IMR-90 (cell line): Measurements from ENCODE around the gene VOPP1. TPM values are rescaled to one million over a fixed set of nuclear protein-coding genes. Genes with fewer than 3 reads are reported as not detected.

ENCODE experiments used
- ATAC-seq: fragments of 200-7000 bp; cut with Tn5 transposase; 2 replicates; pipeline ENCODE4 v1.9.1; 2020; ENCODE audit warnings: low read depth, mild to moderate bottlenecking, moderate library complexity
- BruUV-seq: library from RNA; stranded (reverse); fragments of 400-500 nt; replicated peaks from 2 replicates; lab custom pipeline; 2021; lab: Mats Ljungman, UMichigan
- CTCF ChIA-PET: fragments of 300-600 bp; formaldehyde crosslinking; extraction: SDS; loops from one replicate; lab custom pipeline; 2021; ENCODE audit warnings: antibody characterized with exemption; lab: Yijun Ruan, JAX
- POLR2A ChIA-PET: fragments of 300-600 bp; sonication (Branson Sonifier 250); formaldehyde crosslinking; loops from one replicate; lab custom pipeline; 2022; ENCODE audit warnings: antibody characterized with exemption; ENCODE audit not compliant: unreplicated experiment; lab: Charles Lee
- DNase-seq: peaks from one replicate; pipeline ENCODE4 v3.0.0; 2013
- H2AFZ ChIP-seq: replicated peaks from 2 replicates; pipeline ENCODE3; 2013; ENCODE audit warnings: low read length, mild to moderate bottlenecking; ENCODE audit not compliant: poor library complexity
- H2AK5ac ChIP-seq: 2 replicates; pipeline ENCODE4 v1.6.1; 2013; ENCODE audit warnings: low read depth, low read length, inconsistent platforms
- H2AK9ac ChIP-seq: replicated peaks from 2 replicates; pipeline ENCODE3; 2013; ENCODE audit warnings: mild to moderate bottlenecking, low read depth, low read length, moderate library complexity; ENCODE audit not compliant: poor library complexity
- H2BK120ac ChIP-seq: 2 replicates; pipeline ENCODE4 v1.6.1; 2013; ENCODE audit warnings: low read depth, low read length, inconsistent platforms
- H2BK15ac ChIP-seq: 3 replicates; pipeline ENCODE4 v1.6.1; 2013; ENCODE audit warnings: low read depth, low read length, inconsistent platforms
- H2BK20ac ChIP-seq: 2 replicates; pipeline ENCODE4 v1.6.1; 2013; ENCODE audit warnings: low read depth, mild to moderate bottlenecking, inconsistent platforms, low read length, moderate library complexity
- H2BK5ac ChIP-seq: 2 replicates; pipeline ENCODE4 v1.6.1; 2013; ENCODE audit warnings: mild to moderate bottlenecking, low read depth, low read length, inconsistent platforms; ENCODE audit not compliant: poor library complexity, severe bottlenecking
- H3K14ac ChIP-seq: replicated peaks from 2 replicates; pipeline ENCODE4 v1.6.1; 2013; ENCODE audit warnings: low read depth, low read length, inconsistent platforms
- H3K18ac ChIP-seq: 2 replicates; pipeline ENCODE4 v1.6.1; 2013; ENCODE audit warnings: low read depth, low read length, control low read depth
- H3K23ac ChIP-seq: 2 replicates; pipeline ENCODE4 v1.6.1; 2013; ENCODE audit warnings: low read depth, low read length, inconsistent platforms
- H3K27ac ChIP-seq: 2 replicates; pipeline ENCODE4 v1.5.1; 2013; ENCODE audit warnings: mild to moderate bottlenecking, control low read depth, low read length; ENCODE audit not compliant: insufficient read depth
- H3K27me3 ChIP-seq: 2 replicates; pipeline ENCODE4 v1.6.1; 2013; ENCODE audit warnings: low read length; ENCODE audit not compliant: control insufficient read depth, insufficient read depth
- H3K36me3 ChIP-seq: 2 replicates; pipeline ENCODE4 v1.6.1; 2013; ENCODE audit warnings: low read length, mixed read lengths; ENCODE audit not compliant: control insufficient read depth, insufficient read depth
- H3K4ac ChIP-seq: 2 replicates; pipeline ENCODE4 v1.6.1; 2013; ENCODE audit warnings: low read depth, low read length, inconsistent platforms
- H3K4me1 ChIP-seq: 2 replicates; pipeline ENCODE4 v1.6.1; 2013; ENCODE audit warnings: low read length, mixed read lengths; ENCODE audit not compliant: control insufficient read depth, insufficient read depth
- H3K4me2 ChIP-seq: 2 replicates; pipeline ENCODE4 v1.6.1; 2013; ENCODE audit warnings: low read depth, mild to moderate bottlenecking, control low read depth, low read length, moderate library complexity
- H3K4me3 ChIP-seq: 2 replicates; pipeline ENCODE4 v1.5.1; 2013; ENCODE audit warnings: low read depth, mild to moderate bottlenecking, control low read depth, low read length, moderate library complexity; ENCODE audit not compliant: insufficient read depth
- H3K56ac ChIP-seq: 2 replicates; pipeline ENCODE4 v1.6.1; 2013; ENCODE audit warnings: low read length, inconsistent platforms; ENCODE audit not compliant: insufficient read depth; ENCODE audit errors: extremely low read depth
- H3K79me1 ChIP-seq, 2 experiments: 2 replicates each; pipeline ENCODE4 v1.6.1; 2013; ENCODE audit warnings: low read length in 2 of 2, inconsistent platforms in 1 of 2, low read depth in 1 of 2
- H3K9ac ChIP-seq: 2 replicates; pipeline ENCODE4 v1.6.1; 2013; ENCODE audit warnings: low read depth, low read length, control low read depth
- H3K9me1 ChIP-seq: 2 replicates; pipeline ENCODE4 v1.6.1; 2013; ENCODE audit warnings: low read length, inconsistent platforms; ENCODE audit not compliant: insufficient read depth
- H3K9me3 ChIP-seq: 2 replicates; pipeline ENCODE4 v1.6.1; 2013; ENCODE audit warnings: low read length; ENCODE audit not compliant: control insufficient read depth, insufficient read depth
- H4K20me1 ChIP-seq: 2 replicates; pipeline ENCODE4 v1.6.1; 2013; ENCODE audit warnings: low read length, inconsistent platforms; ENCODE audit not compliant: insufficient read depth
- H4K5ac ChIP-seq: 2 replicates; pipeline ENCODE4 v1.6.1; 2013; ENCODE audit warnings: mild to moderate bottlenecking, low read depth, low read length, control low read depth
- H4K8ac ChIP-seq, 2 experiments: 2 replicates each; pipeline ENCODE4 v1.6.1; 2013; ENCODE audit warnings: low read depth in 2 of 2, low read length in 2 of 2, control low read depth in 1 of 2, inconsistent platforms in 1 of 2
- H4K91ac ChIP-seq: 2 replicates; pipeline ENCODE4 v1.6.1; 2013; ENCODE audit warnings: low read depth, low read length, inconsistent platforms; ENCODE audit not compliant: insufficient read depth
- MAZ ChIP-seq: IDR thresholded peaks from 2 replicates; pipeline ENCODE4 v1.6.1; 2012; ENCODE audit warnings: low read depth, mild to moderate bottlenecking, low read length, improper control_type of control experiment, moderate library complexity, borderline replicate concordance
- MXI1 ChIP-seq: IDR thresholded peaks from 2 replicates; pipeline ENCODE4 v1.6.1; 2012; ENCODE audit warnings: low read depth, mild to moderate bottlenecking, low read length, moderate library complexity, borderline replicate concordance
- NFE2L2 ChIP-seq: fragments of 150-350 bp; IDR thresholded peaks from 2 replicates; pipeline ENCODE4 v1.6.1; 2016; ENCODE audit warnings: low read depth, mild to moderate bottlenecking, low read length
- POLR2A ChIP-seq: IDR thresholded peaks from 2 replicates; pipeline ENCODE4 v1.6.1; 2012; ENCODE audit warnings: mild to moderate bottlenecking, low read depth, low read length
- RFX5 ChIP-seq: IDR thresholded peaks from 2 replicates; pipeline ENCODE4 v1.8.0; 2012; ENCODE audit warnings: low read depth, mild to moderate bottlenecking, low read length, moderate library complexity
- SMC3 ChIP-seq: fragments of 150-350 bp; IDR thresholded peaks from 2 replicates; pipeline ENCODE4 v1.6.1; 2016; ENCODE audit warnings: low read depth, mild to moderate bottlenecking, antibody characterized with exemption, low read length, moderate library complexity
- WGBS, 2 experiments: methylation state at CpG; one replicate each; pipeline versions ENCODE4 v1.1.5 to v1.1.7; 2013; ENCODE audit warnings: missing lambda C conversion rate in 2 of 2; ENCODE audit not compliant: insufficient read length in 1 of 2; ENCODE audit errors: extremely low coverage in 2 of 2; 5-methylcytosine and 5-hydroxymethylcytosine counted together
- dilution Hi-C: fragments of 300-500 bp; cut with HindIII; formaldehyde crosslinking; loops from one replicate; pipeline ENCODE4 v1.14.3; 2018; ENCODE audit warnings: low sequenced_read_pairs; ENCODE audit not compliant: unreplicated experiment
- in situ Hi-C: fragments of 300-500 bp; cut with MboI; formaldehyde crosslinking; loops from 3 replicates; pipeline ENCODE4 v1.14.3; 2019; ENCODE audit warnings: low sequenced_read_pairs, inconsistent platforms, mixed read lengths
- intact Hi-C: fragments of 100-400 bp; cut with micrococcal nuclease; formaldehyde crosslinking; loops from 2 replicates; pipeline ENCODE4 v1.10.0; 2022
- polyA plus RNA-seq, 3 experiments: library from polyadenylated mRNA; depleted of rRNA; stranded (reverse); fragments of >200 nt; gene quantifications; 2 replicates each; pipeline ENCODE4 v1.2.3, GENCODE V29; 2012; ENCODE audit warnings: low replicate concordance in 1 of 3
- total RNA-seq: library from RNA; depleted of rRNA; stranded (reverse); fragments of >200 nt; gene quantifications from 2 replicates; pipeline ENCODE4 v1.2.3, GENCODE V29; 2012
- TF ChIP-seq, protein P1 (sequence below): fragments of 150-350 bp; IDR thresholded peaks from 2 replicates; pipeline ENCODE4 v1.6.1; 2016; ENCODE audit warnings: low read depth, mild to moderate bottlenecking, low read length, moderate library complexity, borderline replicate concordance

The VOPP1 gene
- total and polyA plus RNA-seq, 2 of the 4 experiments (the other 2 are of a cell fraction): 60.2 to 94.5 TPM

- 0 out of 4 replicates have a peak, but pooled peaks cover 0 to 2% of the 10 kb centered on the region in 2 experiments for H3K79me1 ChIP-seq
- 80% methylated on average over 1 of the region's 4 CpGs; no CpG with 5 or more reads in 1 of the 2 experiments for WGBS, 2 experiments
- no peaks in the 10 kb centered on the region for H4K20me1 ChIP-seq
- dilution Hi-C loops (no loop called here), intact Hi-C loops (no loop called here), in situ Hi-C loops (loop anchor here (5.0 to 10.0 kb wide), 2 partner anchors 156 to 318 kb away; no protein-coding TSS in a partner anchor)
- BruUV-seq: no TSS peak
- H3K4ac ChIP-seq: peak overlapping the region; percentile 17; the same call in 1 of the 2 replicates
- H2BK120ac ChIP-seq: peak overlapping the region; percentile 72; the same call in 1 of the 2 replicates
- peak overlapping the region; percentile 67 for H2AFZ ChIP-seq
- H3K4me3 ChIP-seq: no peak overlapping the region
- no peak for ATAC-seq
- no peak overlapping the region for H3K27ac ChIP-seq
- no peak overlapping the region for H3K9ac ChIP-seq
- peak overlapping the region; percentile 67 for H2AK9ac ChIP-seq
- no peak overlapping the region for H3K23ac ChIP-seq
- H2BK5ac ChIP-seq: no peak overlapping the region
- peaks cover 16% of the 10 kb centered on the region for H3K9me1 ChIP-seq
- DNase-seq: no peak
- H2BK15ac ChIP-seq: no peak overlapping the region; the same call in 2 of the 3 replicates
- peak overlapping the region in 1 of 2 experiments; percentile 24; a peak in 1 of 4 replicates for H4K8ac ChIP-seq
- no peak overlapping the region for H3K18ac ChIP-seq
- POLR2A ChIA-PET: no interaction called here
- CTCF ChIA-PET: interaction anchor here (0.6 to 1.4 kb wide), 2 partner anchors 170 to 1056 kb away, joined by 3 read pairs; no protein-coding TSS in a partner anchor
- no peak overlapping the region for H4K91ac ChIP-seq
- H3K36me3 ChIP-seq: no peaks in the 10 kb centered on the region
- no peak overlapping the region for H4K5ac ChIP-seq
- H3K27me3 ChIP-seq: peaks cover 4% of the 10 kb centered on the region; the same call in 1 of the 2 replicates
- H3K9me3 ChIP-seq: no peaks in the 10 kb centered on the region
- H3K4me2 ChIP-seq: peak overlapping the region; percentile 6; the same call in 1 of the 2 replicates
- TF ChIP-seq, protein P1, sequence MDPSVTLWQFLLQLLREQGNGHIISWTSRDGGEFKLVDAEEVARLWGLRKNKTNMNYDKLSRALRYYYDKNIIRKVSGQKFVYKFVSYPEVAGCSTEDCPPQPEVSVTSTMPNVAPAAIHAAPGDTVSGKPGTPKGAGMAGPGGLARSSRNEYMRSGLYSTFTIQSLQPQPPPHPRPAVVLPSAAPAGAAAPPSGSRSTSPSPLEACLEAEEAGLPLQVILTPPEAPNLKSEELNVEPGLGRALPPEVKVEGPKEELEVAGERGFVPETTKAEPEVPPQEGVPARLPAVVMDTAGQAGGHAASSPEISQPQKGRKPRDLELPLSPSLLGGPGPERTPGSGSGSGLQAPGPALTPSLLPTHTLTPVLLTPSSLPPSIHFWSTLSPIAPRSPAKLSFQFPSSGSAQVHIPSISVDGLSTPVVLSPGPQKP: no peak
- TF ChIP-seq MAZ (no peak), SMC3 (no peak), RFX5 (no peak), NFE2L2 (no peak), POLR2A (no peak), MXI1 (no peak)
- H2AK5ac ChIP-seq: peak overlapping the region; percentile 62; the same call in 1 of the 2 replicates
- H3K4me1 ChIP-seq: peaks cover 4% of the 10 kb centered on the region; the same call in 1 of the 2 replicates
- peak overlapping the region; percentile 8 for H3K14ac ChIP-seq
- H2BK20ac ChIP-seq: no peak overlapping the region; the same call in 1 of the 2 replicates
- H3K56ac ChIP-seq: no peak overlapping the region
Measured at GRCh38 chr7:55593172-55593514, 20.8 kb upstream of the VOPP1 start.
